HEK293T (cell line): ENCODE data around the gene APPBP2.

Source experiments
- CTCF ChIA-PET: fragments of 350-600 bp; formaldehyde crosslinking; extraction: SDS; loops from one replicate; lab custom pipeline; 2021; ENCODE audit warnings: antibody characterized with exemption, inconsistent platforms; lab: Yijun Ruan, JAX
- POLR2A ChIA-PET: fragments of 350-600 bp; formaldehyde crosslinking; extraction: SDS; loops from one replicate; lab custom pipeline; 2020; ENCODE audit warnings: antibody characterized with exemption, inconsistent platforms; lab: Yijun Ruan, JAX
- DNase-seq: peaks from one replicate; pipeline ENCODE4 v3.0.0; 2012; ENCODE audit warnings: mixed read lengths; ENCODE audit errors: extremely low spot score
- ARNT ChIP-seq: fragments of 450-650 bp; IDR thresholded peaks from 2 replicates; pipeline ENCODE4 v1.6.1; 2017; ENCODE audit warnings: mild to moderate bottlenecking
- BHLHE40 ChIP-seq: fragments of 450-650 bp; IDR thresholded peaks from 2 replicates; pipeline ENCODE4 v1.6.1; 2016; ENCODE audit warnings: mild to moderate bottlenecking, moderate library complexity, borderline replicate concordance
- CTBP1 ChIP-seq: fragments of 450-650 bp; IDR thresholded peaks from 2 replicates; pipeline ENCODE4 v1.6.1; 2016; ENCODE audit warnings: borderline replicate concordance
- ELF4 ChIP-seq: fragments of 450-650 bp; IDR thresholded peaks from 2 replicates; pipeline ENCODE4 v1.6.1; 2017; ENCODE audit warnings: antibody characterized with exemption
- FOXA1 ChIP-seq: fragments of 450-650 bp; IDR thresholded peaks from 2 replicates; pipeline ENCODE4 v1.6.1; 2016; ENCODE audit warnings: mild to moderate bottlenecking
- FOXK2 ChIP-seq: fragments of 450-650 bp; IDR thresholded peaks from 2 replicates; pipeline ENCODE4 v1.6.1; 2016; ENCODE audit warnings: mild to moderate bottlenecking
- FOXM1 ChIP-seq: fragments of 450-650 bp; IDR thresholded peaks from 2 replicates; pipeline ENCODE4 v1.6.1; 2017; ENCODE audit warnings: mild to moderate bottlenecking, borderline replicate concordance
- HDGF ChIP-seq: fragments of 450-650 bp; IDR thresholded peaks from 2 replicates; pipeline ENCODE4 v1.6.1; 2017; ENCODE audit warnings: antibody characterized with exemption, borderline replicate concordance
- L3MBTL2 ChIP-seq: fragments of 450-650 bp; conservative IDR thresholded peaks from 2 replicates; pipeline ENCODE4 v1.6.1; 2016; ENCODE audit warnings: mild to moderate bottlenecking
- LEF1 ChIP-seq: fragments of 450-650 bp; IDR thresholded peaks from 2 replicates; pipeline ENCODE4 v1.6.1; 2017; ENCODE audit warnings: mild to moderate bottlenecking, borderline replicate concordance
- NFRKB ChIP-seq: fragments of 450-650 bp; IDR thresholded peaks from 2 replicates; pipeline ENCODE4 v1.6.1; 2016; ENCODE audit warnings: mild to moderate bottlenecking, moderate library complexity
- SP1 ChIP-seq: fragments of 450-650 bp; IDR thresholded peaks from 2 replicates; pipeline ENCODE4 v1.6.1; 2017
- SUZ12 ChIP-seq: fragments of 450-650 bp; IDR thresholded peaks from 2 replicates; pipeline ENCODE4 v1.6.1; 2016; ENCODE audit warnings: mild to moderate bottlenecking
- TARDBP ChIP-seq: fragments of 450-650 bp; IDR thresholded peaks from 2 replicates; pipeline ENCODE4 v1.6.1; 2016
- ZNF384 ChIP-seq: fragments of 450-650 bp; IDR thresholded peaks from 2 replicates; pipeline ENCODE4 v1.6.1; 2016
- TF ChIP-seq, protein P1 (sequence below): fragments of 450-650 bp; IDR thresholded peaks from 2 replicates; pipeline ENCODE4 v1.6.1; 2016

The APPBP2 gene

DNA sequence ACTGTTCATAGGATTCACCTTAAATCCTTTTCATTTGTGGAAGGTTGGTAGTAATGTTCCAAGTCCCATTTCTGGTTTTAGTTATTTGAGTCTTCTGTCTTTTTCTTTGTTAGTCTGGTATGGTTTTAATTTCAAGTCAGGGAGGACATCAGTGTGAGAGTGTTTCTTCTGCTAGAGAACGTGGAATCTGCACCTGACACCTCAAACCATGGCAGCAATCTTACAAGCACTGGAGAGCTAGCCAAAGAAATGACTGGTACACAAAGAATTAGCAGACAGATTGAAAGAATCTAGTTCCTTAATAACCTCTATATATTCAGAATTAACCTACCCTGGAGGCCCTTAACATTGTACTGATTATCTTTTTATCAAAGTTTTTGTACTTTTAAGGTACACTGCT lies 53.6 kb downstream of the APPBP2 start:
- ChIA-PET POLR2A (no interaction called here), CTCF (no interaction called here)
- no peak for DNase-seq
- TF ChIP-seq SP1 (no peak), CTBP1 (no peak), LEF1 (no peak), ELF4 (no peak), SUZ12 (no peak), TARDBP (no peak), L3MBTL2 (no peak), NFRKB (no peak), BHLHE40 (no peak), ARNT (no peak), FOXM1 (no peak), ZNF384 (no peak), FOXA1 (no peak), HDGF (no peak), FOXK2 (no peak)
- TF ChIP-seq, protein P1, sequence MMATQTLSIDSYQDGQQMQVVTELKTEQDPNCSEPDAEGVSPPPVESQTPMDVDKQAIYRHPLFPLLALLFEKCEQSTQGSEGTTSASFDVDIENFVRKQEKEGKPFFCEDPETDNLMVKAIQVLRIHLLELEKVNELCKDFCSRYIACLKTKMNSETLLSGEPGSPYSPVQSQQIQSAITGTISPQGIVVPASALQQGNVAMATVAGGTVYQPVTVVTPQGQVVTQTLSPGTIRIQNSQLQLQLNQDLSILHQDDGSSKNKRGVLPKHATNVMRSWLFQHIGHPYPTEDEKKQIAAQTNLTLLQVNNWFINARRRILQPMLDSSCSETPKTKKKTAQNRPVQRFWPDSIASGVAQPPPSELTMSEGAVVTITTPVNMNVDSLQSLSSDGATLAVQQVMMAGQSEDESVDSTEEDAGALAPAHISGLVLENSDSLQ, result no peak

DNA sequence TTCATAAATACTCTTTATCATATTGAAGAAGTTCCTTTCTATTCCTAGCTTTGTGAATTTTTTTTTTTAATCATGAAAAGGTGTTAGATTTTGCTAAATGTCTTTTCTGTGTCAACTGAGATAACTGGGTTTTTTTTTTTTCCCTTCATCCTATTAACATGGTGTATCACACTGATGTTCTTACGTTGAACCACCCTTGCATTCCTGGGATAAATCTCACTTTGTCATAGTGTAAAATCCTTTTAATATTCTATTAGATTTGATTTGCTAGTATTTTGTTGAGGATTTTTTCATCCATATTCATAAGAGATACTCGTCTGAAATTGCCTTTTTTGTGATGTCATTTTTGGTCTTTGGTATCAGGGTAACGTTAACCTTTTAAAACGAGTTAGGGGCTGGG lies 54.6 kb downstream of the APPBP2 start:
- ChIA-PET CTCF (no interaction called here), POLR2A (no interaction called here)
- DNase-seq, result no peak
- no peak for TF ChIP-seq BHLHE40

DNA sequence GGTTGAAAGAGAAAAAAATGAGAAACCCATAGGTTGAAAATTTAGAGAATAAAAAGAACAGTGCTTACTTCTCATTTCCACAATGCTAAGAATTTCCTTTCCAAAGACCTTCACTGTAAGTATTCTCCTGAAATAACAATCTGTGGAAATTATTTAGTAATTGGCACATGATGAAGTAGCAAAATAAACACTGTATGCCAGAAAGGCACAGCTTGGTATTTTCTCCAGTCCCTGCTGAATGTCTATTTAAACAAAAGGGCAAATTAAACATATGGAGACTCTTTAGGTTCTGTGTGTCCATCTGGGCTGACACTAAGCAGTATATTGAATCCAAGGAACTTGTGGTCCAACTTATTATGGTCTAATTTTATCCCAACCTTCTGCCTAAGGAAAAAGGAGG lies 57.7 kb downstream of the APPBP2 start:
- CTCF ChIA-PET, result no interaction called here
- TF ChIP-seq TARDBP (no peak), BHLHE40 (no peak), LEF1 (no peak), SUZ12 (no peak), ARNT (no peak), NFRKB (no peak), SP1 (no peak), ELF4 (no peak), ZNF384 (no peak), FOXM1 (no peak), CTBP1 (no peak), L3MBTL2 (no peak), FOXK2 (no peak)
- TF ChIP-seq, protein P1, result no peak
- DNase-seq, result no peak
- POLR2A ChIA-PET, result no interaction called here

DNA sequence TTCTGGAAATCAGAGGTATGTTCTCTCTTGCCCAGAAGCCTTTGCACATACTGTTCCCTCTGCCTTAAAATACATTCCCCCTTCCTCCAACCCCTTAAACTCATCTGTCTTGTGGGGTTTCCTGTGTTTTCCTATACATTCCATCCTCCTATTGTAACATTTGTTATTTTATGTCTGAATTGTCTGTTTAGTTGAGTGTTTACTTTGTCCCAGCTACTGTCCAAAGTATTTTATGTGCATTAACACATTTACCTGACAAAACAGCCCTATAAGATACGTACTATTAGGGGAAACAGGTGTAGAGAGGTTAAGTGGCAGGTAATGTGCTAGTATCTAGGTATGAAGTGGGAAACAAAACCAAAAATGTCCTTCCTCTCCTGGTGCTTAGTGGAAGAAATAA lies 61.7 kb downstream of the APPBP2 start:
- POLR2A ChIA-PET, result no interaction called here
- no peak for DNase-seq
- TF ChIP-seq SUZ12, result no peak
- no peak for TF ChIP-seq LEF1
- TF ChIP-seq HDGF, result no peak
- TF ChIP-seq SP1, result no peak
- TF ChIP-seq, protein P1, result no peak
- no peak for TF ChIP-seq CTBP1
- no peak for TF ChIP-seq FOXA1
- no peak for TF ChIP-seq L3MBTL2
- no peak for TF ChIP-seq ELF4
- no peak for TF ChIP-seq NFRKB
- no peak for TF ChIP-seq ZNF384
- no peak for TF ChIP-seq BHLHE40
- TF ChIP-seq FOXM1, result no peak
- TF ChIP-seq ARNT, result no peak
- TF ChIP-seq FOXK2, result no peak
- CTCF ChIA-PET, result no interaction called here

DNA sequence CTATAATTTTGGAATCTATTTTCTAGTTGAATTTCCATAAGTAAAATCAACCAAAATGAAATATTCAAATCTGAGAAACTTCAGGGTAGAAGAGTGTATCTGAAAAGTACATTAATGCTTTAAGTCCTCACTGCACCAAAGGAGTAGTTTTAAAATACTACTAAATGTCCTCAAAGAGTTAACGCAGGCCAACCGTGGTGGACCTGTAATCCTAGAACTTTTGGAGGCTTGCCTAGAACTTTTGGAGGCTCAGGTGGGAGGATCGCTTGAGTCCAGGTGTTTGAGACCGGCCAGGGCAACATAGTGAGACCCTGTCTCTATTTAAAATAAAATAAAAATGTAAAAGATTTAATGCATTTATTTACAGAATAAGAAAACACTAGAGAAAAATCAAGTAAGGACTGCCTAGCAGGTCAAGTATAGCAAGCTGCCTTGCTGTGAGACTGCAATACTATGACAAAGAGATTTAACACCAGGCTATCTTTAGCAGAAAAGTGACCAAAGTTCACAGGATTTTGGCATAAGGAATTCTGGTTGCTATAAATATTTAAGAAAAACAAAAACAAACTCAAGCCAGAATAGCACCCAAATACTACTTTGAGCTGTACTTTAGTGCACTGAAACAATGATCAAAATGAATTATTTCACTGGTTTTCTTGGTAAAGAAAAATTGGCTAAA lies 62.7 kb downstream of the APPBP2 start:
- no peak for TF ChIP-seq BHLHE40
- TF ChIP-seq ARNT, result no peak
- TF ChIP-seq FOXK2, result no peak
- TF ChIP-seq, protein P1, result no peak
- TF ChIP-seq TARDBP, result no peak
- ChIA-PET POLR2A (no interaction called here), CTCF (no interaction called here)
- DNase-seq, result no peak

DNA sequence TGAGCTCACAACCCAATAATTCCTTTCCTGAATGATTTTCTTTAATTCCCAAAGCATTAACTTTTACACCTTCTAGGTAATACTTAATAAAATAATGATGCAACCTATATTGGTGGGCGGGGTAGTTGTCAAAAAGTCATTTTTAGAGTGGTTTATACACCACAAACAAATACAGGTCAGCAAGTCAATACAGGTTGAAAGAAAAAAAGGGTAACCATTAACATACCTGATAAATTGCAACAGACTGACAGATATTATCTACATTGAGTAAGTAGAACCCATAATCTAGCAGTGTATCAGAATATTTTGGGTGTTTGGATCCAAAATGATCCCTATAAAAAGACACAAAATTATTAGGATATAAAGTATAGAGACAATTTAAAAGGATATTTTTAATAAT lies 64.5 kb downstream of the APPBP2 start:
- DNase-seq, result no peak
- ChIA-PET CTCF (no interaction called here), POLR2A (no interaction called here)
- TF ChIP-seq HDGF (no peak), FOXK2 (no peak), LEF1 (no peak), FOXA1 (no peak), ZNF384 (no peak)
- TF ChIP-seq, protein P1, result no peak
